HepG2 (cell line): ENCODE results near the gene RBFOX1. TPM values are rescaled to one million over a fixed set of nuclear protein-coding genes. Genes with fewer than 3 reads are reported as not detected.
A peak's percentile ranks its signal among the peaks of the same experiment; 100 is the strongest.

Experiments used
- ATAC-seq: fragments of 200-7000 bp; cut with Tn5 transposase; 3 replicates; pipeline ENCODE4 v1.9.1; 2020; ENCODE audit warnings: mild to moderate bottlenecking, moderate library complexity
- BruUV-seq: library from RNA; stranded (reverse); fragments of 400-500 nt; replicated peaks from 2 replicates; lab custom pipeline; 2021; lab: Mats Ljungman, UMichigan
- CTCF ChIA-PET: fragments of 300-600 bp; formaldehyde crosslinking; extraction: SDS; loops from one replicate; lab custom pipeline; 2021; ENCODE audit warnings: low total read pairs, inconsistent platforms, low intra/inter-chr PET ratio; lab: Yijun Ruan, JAX
- POLR2A ChIA-PET: fragments of 350-600 bp; sonication (Branson Sonifier 250); formaldehyde crosslinking; loops from one replicate; lab custom pipeline; 2020; ENCODE audit warnings: antibody characterized with exemption, inconsistent platforms; lab: Yijun Ruan, JAX
- DNase-seq: peaks from one replicate; pipeline ENCODE4 v3.0.0-alpha.2; 2015; ENCODE audit warnings: low spot score
- FAIRE-seq: peaks from 3 replicates; lab custom pipeline; 2011; peaks lifted over from hg19 to GRCh38; lab: Jason Lieb, UNC
- H2AFZ ChIP-seq: one replicate; pipeline ENCODE4 v1.6.1; 2011; ENCODE audit warnings: low read length, inconsistent platforms
- H3K27ac ChIP-seq: fragments of 300-600 bp; 3 replicates; pipeline ENCODE4 v1.8.0; 2011; ENCODE audit warnings: mixed run types, mild to moderate bottlenecking, mixed read lengths, low read length, inconsistent platforms; ENCODE audit not compliant: insufficient read depth; ENCODE audit errors: extremely low read length
- H3K27me3 ChIP-seq, 2 experiments: fragments of 200-600 bp in 1 of 2; 2 replicates in 1 of 2; 3 replicates in 1 of 2; pipeline versions ENCODE4 v1.6.0 to v1.8.0; 2011; ENCODE audit warnings: low read length in 2 of 2, mild to moderate bottlenecking in 2 of 2, moderate library complexity in 2 of 2, inconsistent platforms in 1 of 2; ENCODE audit not compliant: insufficient read depth in 2 of 2, control insufficient read depth in 1 of 2
- H3K36me3 ChIP-seq, 2 experiments: fragments of 200-600 bp in 1 of 2; replicated peaks in 1 of 2; 2 replicates in 1 of 2; 3 replicates in 1 of 2; pipeline versions ENCODE4 v1.5.1 to v1.8.0; 2011; ENCODE audit warnings: low read length in 2 of 2, inconsistent platforms in 1 of 2; ENCODE audit not compliant: insufficient read depth in 2 of 2, control insufficient read depth in 1 of 2
- H3K4me1 ChIP-seq: 2 replicates; pipeline ENCODE4 v1.5.1; 2012; ENCODE audit warnings: low read length, inconsistent platforms; ENCODE audit not compliant: insufficient read depth
- H3K4me2 ChIP-seq: 2 replicates; pipeline ENCODE4 v1.6.0; 2011; ENCODE audit warnings: low read depth, low read length, inconsistent platforms
- H3K4me3 ChIP-seq, 3 experiments: fragments of 200-600 bp in 1 of 3; sonication (generic), shearing (Covaris generic) in 1 of 3; replicated peaks in 1 of 3; 2 replicates each; pipeline ENCODE4 v1.5.1; 2011 to 2016; ENCODE audit warnings: low read length in 3 of 3, inconsistent platforms in 2 of 3, low read depth in 2 of 3, mild to moderate bottlenecking in 2 of 3, control low read depth in 1 of 3, mixed read lengths in 1 of 3; ENCODE audit not compliant: insufficient read depth in 1 of 3
- H3K79me2 ChIP-seq: one replicate; pipeline ENCODE4 v1.6.1; 2011; ENCODE audit warnings: low read length, inconsistent platforms; ENCODE audit not compliant: insufficient read depth
- H3K9ac ChIP-seq: 2 replicates; pipeline ENCODE4 v1.6.0; 2011; ENCODE audit warnings: mild to moderate bottlenecking, low read depth, low read length, inconsistent platforms; ENCODE audit not compliant: insufficient read depth
- H3K9me3 ChIP-seq: 2 replicates; pipeline ENCODE4 v1.5.1; 2012; ENCODE audit warnings: mild to moderate bottlenecking, low read length
- H4K20me1 ChIP-seq: 2 replicates; pipeline ENCODE4 v1.6.0; 2011; ENCODE audit warnings: inconsistent platforms, mild to moderate bottlenecking, low read length, moderate library complexity; ENCODE audit not compliant: insufficient read depth
- CEBPG ChIP-seq: IDR thresholded peaks from 2 replicates; pipeline ENCODE4 v1.6.1; 2016
- FUBP1 ChIP-seq: sonication (generic); formaldehyde crosslinking; IDR thresholded peaks from 2 replicates; pipeline ENCODE4 v1.5.1; 2020; ENCODE audit warnings: missing genetic modification reagents, mild to moderate bottlenecking, borderline replicate concordance
- GZF1 ChIP-seq: sonication (generic); formaldehyde crosslinking; IDR thresholded peaks from 2 replicates; pipeline ENCODE4 v1.5.1; 2020; ENCODE audit warnings: mild to moderate bottlenecking, missing genetic modification reagents
- HMG20B ChIP-seq: conservative IDR thresholded peaks from 2 replicates; pipeline ENCODE4 v1.6.1; 2016; ENCODE audit warnings: missing genetic modification reagents, missing compliant biosample characterization
- MAFF ChIP-seq: IDR thresholded peaks from 2 replicates; pipeline ENCODE4 v1.6.1; 2011; ENCODE audit warnings: low read depth, low read length, improper control_type of control experiment
- MAFK ChIP-seq, 2 experiments: IDR thresholded peaks in 1 of 2; conservative IDR thresholded peaks in 1 of 2; 2 replicates each; pipeline ENCODE4 v1.6.1; 2011; ENCODE audit warnings: improper control_type of control experiment in 2 of 2, low read length in 2 of 2
- NFYB ChIP-seq: sonication (generic); formaldehyde crosslinking; IDR thresholded peaks from 2 replicates; pipeline ENCODE4 v1.4.0; 2020; ENCODE audit warnings: missing genetic modification reagents
- WGBS: methylation state at CpG from one replicate; pipeline ENCODE4 v1.1.6; 2017; ENCODE audit warnings: low lambda C conversion rate; 5-methylcytosine and 5-hydroxymethylcytosine counted together
- in situ Hi-C: cut with HindIII; loops from 2 replicates; pipeline ENCODE4 v1.10.0; 2017; ENCODE audit warnings: low pct_unique_long_range_greater_than_20kb; ENCODE audit not compliant: extremely low pct_ligation_motif_present
- intact Hi-C: fragments of 100-400 bp; cut with micrococcal nuclease; formaldehyde crosslinking; loops from one replicate; pipeline ENCODE4 v1.10.0; 2022; ENCODE audit not compliant: unreplicated experiment
- polyA plus RNA-seq, 8 experiments: library from polyadenylated mRNA; depleted of rRNA in 3 of 8; stranded (reverse) in 7 of 8; unstranded in 1 of 8; fragments of >200 nt; fragmentation: Illumina TruSeq in 4 of 8; extraction: Trizol in 4 of 8; gene quantifications; 2 replicates each; pipeline versions ENCODE4 v1.2.1 to v1.2.3, GENCODE V29; 2011 to 2016; ENCODE audit warnings: low read depth in 4 of 8, missing spikeins in 1 of 8, mixed read lengths in 1 of 8; ENCODE audit not compliant: insufficient read depth in 1 of 8
- total RNA-seq, 5 experiments: library from RNA; depleted of rRNA; stranded (reverse); fragments of >200 nt; fragmentation: Illumina TruSeq; extraction: Trizol; gene quantifications; 2 replicates each; pipeline ENCODE4 v1.2.3, GENCODE V29; 2016; ENCODE audit warnings: low read depth in 1 of 5

Gene RBFOX1
- total and polyA plus RNA-seq, 2 of the 13 experiments (the other 11 are each of a cell fraction or from before 2014, with no cell fraction given): not detected

GRCh38 chr16:7398536-7398935 is 65.9 kb downstream of the RBFOX1 start (continued):
- no peak for TF ChIP-seq NFYB (CRISPR knock-in tag)
- no peak for TF ChIP-seq GZF1 (CRISPR knock-in tag)
- TF ChIP-seq FUBP1 (CRISPR knock-in tag): no peak
- TF ChIP-seq HMG20B (CRISPR knock-in tag): no peak
- TF ChIP-seq, all 625 proteins: peak for 0

- POLR2A ChIA-PET: no interaction called here
- Histone ChIP-seq H3K4me1 (no peaks in the 10 kb centered on the region), H3K4me2 (no peak overlapping the region), H3K9ac (no peak overlapping the region), H3K9me3 (no peaks in the 10 kb centered on the region), H3K4me3 (no peak overlapping the region), H3K27me3 (no peaks in the 10 kb centered on the region), H3K79me2 (no peaks in the 10 kb centered on the region), H3K27ac (no peak overlapping the region), H2AFZ (no peak overlapping the region), H3K36me3 (no peaks in the 10 kb centered on the region), H4K20me1 (no peaks in the 10 kb centered on the region)
- TF ChIP-seq CEBPG (CRISPR knock-in tag) (no peak), MAFF (peak; percentile 97), MAFK (conservative IDR thresholded peaks at IDR 0.05 in 1 of 2, IDR thresholded peaks at IDR 0.05 in 1 of 2; ENCODE audit: low read length in 2 of 2) (peak; percentile 97 to 99)
- 63% methylated on average over 7 of the region's 7 CpGs for WGBS
- intact Hi-C loops (no loop called here), in situ Hi-C loops (no loop called here)
- CTCF ChIA-PET: no interaction called here
- no peak for FAIRE-seq
- no peak for ATAC-seq
- no TSS peak for BruUV-seq
- DNase-seq: no peak
Measured at GRCh38 chr16:7399296-7399695, 66.7 kb downstream of the RBFOX1 start.
